GM12892 (cell line): ENCODE measurements around the gene MOV10L1.
"Not testable (repeated sequence)": the region's sequence is repeated elsewhere in the genome, so short reads cannot be mapped to it uniquely, and the experiment has no call there.

Source experiments
- DNase-seq: peaks from one replicate; pipeline ENCODE4 v3.0.0; 2011; ENCODE audit not compliant: insufficient read length
- FAIRE-seq: peaks from 2 replicates; lab custom pipeline; 2011; peaks lifted over from hg19 to GRCh38; lab: Jason Lieb, UNC
- POLR2A ChIP-seq: IDR thresholded peaks from 2 replicates; pipeline ENCODE4 v1.6.1; 2011; ENCODE audit warnings: low read depth, low read length, control low read depth
- POLR2AphosphoS5 ChIP-seq: IDR thresholded peaks from 2 replicates; pipeline ENCODE4 v1.6.1; 2011; ENCODE audit warnings: low read depth, low read length, control low read depth
- TAF1 ChIP-seq: IDR thresholded peaks from 2 replicates; pipeline ENCODE4 v1.6.1; 2011; ENCODE audit warnings: low read depth, mild to moderate bottlenecking, control low read depth, low read length, borderline replicate concordance

Gene MOV10L1

DNA sequence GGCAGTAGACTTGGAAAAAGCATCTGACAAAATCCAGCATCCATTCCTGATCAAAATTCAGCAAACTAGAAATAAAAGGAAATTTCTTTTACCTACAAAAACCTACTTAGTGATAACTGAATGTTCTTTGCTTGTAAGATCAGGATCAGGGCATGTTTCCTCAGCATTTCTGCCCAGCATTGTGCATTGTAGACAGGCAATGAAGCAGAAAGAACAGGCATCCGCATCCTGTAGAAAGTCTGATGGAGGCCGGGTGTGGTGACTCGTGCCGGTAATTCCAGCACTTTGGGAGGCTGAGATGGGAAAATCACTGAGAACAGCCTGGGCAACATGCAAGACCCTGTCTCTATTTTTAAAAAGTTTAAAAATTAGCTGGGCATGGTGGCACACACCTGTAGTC is 48.2 kb downstream of the MOV10L1 start:
- no peak for FAIRE-seq
- DNase-seq, result no peak
- no peak for TF ChIP-seq TAF1

DNA sequence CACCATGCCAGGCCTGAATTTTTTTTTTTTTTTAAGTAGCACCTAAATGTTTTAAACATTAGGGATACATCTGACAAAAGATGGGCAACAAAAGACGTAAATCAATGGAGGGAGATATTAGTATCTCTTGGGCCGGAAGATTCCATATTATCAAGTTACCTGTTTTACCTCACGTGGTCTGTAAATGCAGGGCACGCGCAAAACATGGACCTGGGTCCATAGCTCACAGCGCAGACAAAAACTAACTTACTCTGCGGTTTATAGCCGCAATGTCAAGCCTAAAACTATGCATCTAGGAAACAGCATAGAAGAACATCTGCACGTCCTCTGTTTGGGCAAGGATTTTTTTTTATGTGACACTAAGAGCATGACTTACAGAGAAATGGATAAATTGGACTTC is 49.2 kb downstream of the MOV10L1 start:
- FAIRE-seq, result no peak
- DNase-seq, result no peak
- TF ChIP-seq POLR2AphosphoS5 (no peak), TAF1 (no peak), POLR2A (no peak)

DNA sequence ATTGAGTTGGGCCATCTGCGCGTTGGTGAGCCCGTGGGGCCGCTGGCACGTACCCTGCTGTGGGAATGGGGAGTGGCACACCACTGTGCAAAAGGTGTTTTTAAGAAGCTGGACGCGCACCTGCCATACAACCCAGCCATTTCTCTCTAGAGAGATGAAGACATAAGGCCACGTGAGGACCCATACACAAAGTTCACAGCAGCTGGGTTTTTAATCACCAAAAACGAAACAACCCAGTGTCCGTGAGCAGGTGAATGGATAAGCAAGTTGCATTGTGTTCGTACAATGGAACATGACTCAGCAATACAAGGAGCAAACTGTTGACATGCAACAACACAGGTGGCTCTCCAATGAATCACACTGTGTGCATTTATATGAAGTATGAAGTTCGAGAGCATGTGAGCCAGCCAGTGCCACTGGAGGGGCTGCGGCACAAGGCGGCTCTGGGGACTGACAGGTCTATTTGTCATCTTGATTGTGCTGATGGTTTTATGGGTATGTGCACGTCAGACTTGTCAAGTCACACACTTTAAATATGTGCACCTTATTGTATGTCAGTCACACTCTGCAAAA is 50.1 kb downstream of the MOV10L1 start:
- FAIRE-seq (no peak), DNase-seq (no peak)
- TF ChIP-seq TAF1, result no peak
- no peak for TF ChIP-seq POLR2AphosphoS5
- TF ChIP-seq POLR2A, result no peak

DNA sequence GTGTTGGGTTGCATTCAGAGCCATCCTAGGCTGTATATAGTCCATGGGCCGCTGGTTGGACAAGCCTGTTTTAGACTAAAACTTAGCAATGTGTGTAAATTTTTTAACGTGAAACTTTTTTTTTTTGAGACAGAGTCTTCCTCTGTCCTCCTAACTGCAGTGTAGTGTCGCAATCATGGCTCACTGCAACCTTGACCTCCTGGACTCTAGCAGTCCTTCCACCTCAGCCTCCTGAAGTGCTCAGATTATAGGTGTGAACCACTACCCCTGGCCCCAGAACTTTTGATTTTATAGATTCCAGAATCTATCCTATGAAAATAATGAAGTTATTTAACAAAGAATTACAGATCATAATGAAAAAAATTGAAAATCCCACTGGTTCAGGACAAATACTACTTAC is 50.8 kb downstream of the MOV10L1 start:
- FAIRE-seq, result no peak
- no peak for DNase-seq
- TF ChIP-seq POLR2AphosphoS5 (no peak), POLR2A (no peak), TAF1 (no peak)

DNA sequence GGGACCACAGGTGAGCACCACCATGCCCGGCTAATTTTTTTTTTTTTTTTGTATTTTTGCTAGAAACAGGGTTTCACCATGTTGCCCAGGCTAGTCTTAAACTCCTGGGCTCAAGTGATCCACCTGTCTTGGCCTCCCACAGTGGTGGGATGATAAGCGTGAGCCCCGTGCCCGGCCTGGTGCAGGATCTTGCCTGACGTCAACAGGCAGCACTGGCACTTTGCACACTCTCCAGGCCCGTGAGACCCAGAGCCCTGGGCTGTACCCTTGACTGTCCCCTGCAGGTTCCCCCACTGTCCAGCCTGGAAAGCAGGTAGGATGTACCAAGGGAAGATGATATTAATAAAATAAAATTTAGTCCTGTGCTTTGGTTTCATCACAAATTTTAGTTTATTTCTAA is 51.7 kb downstream of the MOV10L1 start:
- no peak for DNase-seq
- FAIRE-seq, result no peak
- TF ChIP-seq POLR2AphosphoS5, result no peak
- no peak for TF ChIP-seq TAF1
- TF ChIP-seq POLR2A, result no peak

DNA sequence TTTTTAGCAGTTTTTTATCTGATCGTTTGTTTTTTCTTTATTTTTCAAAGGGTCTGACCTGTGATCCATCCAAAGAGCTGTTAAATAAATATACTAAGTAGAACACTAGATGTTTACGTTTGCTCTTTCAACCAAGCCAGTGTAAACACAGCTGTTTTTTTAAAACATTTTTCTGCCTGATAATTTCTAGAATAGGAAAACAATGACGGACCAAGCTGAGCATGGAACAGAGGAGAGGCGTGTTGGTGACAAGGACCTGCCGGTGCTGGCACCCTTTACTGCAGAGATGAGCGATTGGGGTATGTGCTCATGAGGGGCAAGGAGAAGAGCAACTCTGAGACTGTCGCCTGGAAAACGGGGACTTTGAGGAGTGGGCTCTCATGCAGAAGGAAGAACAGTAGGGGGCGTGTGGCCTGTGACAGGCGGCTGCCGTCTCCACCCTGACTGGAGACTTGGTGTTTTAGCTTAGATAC is 52.1 kb downstream of the MOV10L1 start:
- TF ChIP-seq POLR2A, result no peak
- TF ChIP-seq TAF1, result no peak
- no peak for TF ChIP-seq POLR2AphosphoS5
- DNase-seq (no peak), FAIRE-seq (no peak)

DNA sequence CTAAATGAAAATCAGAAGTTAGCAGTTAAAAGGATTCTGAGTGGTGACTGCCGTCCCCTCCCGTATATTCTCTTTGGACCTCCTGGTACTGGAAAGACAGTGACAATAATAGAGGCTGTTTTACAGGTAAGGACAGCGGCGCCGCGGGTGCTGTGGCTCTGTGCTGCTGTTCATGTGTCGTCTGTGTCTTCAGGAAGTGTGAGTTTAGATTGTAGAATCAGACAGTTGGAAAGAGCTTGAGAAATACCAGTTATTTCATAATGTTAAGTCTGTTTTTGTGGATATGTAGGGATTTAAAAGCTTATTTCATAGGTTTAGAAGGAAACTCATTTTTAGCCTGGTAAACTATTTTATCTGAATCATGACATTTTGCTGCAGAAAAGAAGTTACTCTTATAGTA is 53.3 kb downstream of the MOV10L1 start:
- TF ChIP-seq TAF1, result no peak
- TF ChIP-seq POLR2AphosphoS5, result no peak
- TF ChIP-seq POLR2A, result no peak
- FAIRE-seq (no peak), DNase-seq (no peak)

DNA sequence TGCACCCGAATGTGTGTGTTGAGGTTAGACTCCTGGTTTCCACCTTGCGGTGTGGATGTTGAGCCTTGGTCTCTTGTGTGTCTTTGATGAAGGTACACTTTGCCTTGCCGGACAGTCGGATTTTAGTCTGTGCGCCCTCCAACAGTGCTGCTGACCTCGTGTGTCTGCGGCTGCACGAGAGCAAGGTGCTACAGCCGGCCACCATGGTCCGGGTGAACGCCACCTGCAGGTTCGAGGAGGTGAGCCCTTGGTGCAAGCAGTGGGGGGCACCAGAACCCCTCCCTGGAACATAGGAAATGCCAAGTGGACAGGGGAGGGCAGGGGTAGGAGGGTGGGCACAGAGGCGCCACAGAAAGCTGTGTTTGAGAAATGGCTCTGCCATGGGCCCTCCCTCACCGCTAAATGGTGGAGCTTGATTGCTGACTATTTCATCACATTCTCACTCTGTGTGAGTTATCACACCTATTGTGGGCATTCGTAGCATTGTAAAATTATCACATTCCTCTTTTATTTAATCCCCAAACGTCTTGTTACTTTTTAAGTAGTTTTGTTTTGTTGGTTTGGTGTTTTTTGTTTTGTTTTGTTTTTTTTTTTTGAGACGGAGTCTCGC is 54.3 kb downstream of the MOV10L1 start:
- no peak for TF ChIP-seq POLR2AphosphoS5
- no peak for TF ChIP-seq TAF1
- no peak for TF ChIP-seq POLR2A
- no peak for DNase-seq
- FAIRE-seq, result no peak

DNA sequence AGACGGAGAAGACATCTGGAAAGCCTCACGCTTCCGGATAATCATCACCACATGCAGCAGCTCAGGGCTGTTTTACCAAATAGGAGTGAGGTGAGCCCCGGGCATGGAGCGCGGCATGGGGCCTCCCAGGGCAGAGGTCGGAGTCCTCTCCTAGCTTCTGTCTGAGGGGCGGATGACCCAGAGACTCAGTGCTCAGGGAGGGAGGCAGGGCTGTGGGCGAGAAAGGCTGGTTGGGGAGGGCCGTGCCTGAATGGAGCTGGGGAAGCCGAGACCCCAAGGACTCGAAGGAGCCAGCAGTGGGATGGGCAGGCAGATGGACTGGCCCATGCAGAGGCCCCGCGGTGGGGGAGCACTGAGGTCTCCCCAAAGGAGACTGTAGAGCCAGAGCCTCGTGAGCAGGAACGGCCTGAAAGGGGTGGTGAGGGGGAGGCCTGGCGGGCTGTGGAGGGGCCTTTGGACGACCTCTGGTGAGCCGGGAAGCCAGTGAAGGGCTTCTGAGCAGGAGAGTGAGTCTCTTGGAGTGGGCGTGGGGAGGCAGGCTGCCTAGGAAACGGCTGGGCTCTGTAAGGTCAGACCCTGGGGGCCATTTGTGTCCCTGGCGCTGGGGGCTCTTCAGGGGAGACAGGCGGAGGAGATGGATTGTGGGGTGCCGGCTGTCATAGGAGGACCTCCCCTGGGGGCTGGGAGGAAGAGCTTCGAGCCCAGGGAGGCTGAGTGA is 56.1 kb downstream of the MOV10L1 start:
- FAIRE-seq (no peak), DNase-seq (no peak)
- TF ChIP-seq TAF1 (no peak), POLR2A (no peak), POLR2AphosphoS5 (no peak)

DNA sequence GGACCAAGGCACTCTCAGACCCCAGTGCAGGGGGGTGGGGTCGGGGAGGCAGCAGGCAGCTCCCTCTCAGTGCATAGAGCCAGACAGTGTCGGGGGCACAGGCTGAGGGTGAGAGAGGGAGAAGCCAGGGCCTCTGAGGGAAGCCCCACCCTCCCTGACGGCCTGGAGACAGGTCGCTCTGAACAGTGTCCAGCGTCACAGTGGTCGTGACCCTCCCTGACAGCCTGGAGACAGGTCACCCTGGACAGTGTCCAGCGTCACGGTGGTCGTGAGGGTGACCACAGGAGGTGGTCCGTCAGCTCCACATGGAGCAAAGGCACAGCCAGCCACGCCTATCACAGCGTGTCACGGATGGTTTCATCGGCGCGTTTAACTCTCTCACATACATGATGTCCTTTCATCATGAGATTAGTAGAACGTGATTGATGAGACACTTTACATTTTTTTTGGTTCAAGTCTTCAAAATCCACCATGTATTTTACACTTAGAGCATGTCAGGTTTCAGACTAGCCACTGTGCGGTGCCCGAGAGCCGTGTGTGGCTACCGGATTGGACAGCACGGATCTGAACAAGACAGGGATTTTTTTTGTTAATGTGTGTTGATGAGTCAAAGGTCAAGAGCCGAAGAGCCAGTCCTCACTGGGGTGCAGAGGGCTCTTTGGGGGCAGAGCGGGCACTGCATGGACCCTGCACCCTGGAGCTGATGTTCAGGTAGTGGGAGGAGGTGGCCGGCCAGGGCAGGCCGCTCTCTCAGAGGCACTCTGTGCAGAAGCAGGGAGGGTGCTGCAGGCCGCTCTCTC is 56.8 kb downstream of the MOV10L1 start:
- TF ChIP-seq POLR2A (no peak), POLR2AphosphoS5 (no peak), TAF1 (no peak)
- no peak for FAIRE-seq
- DNase-seq, result no peak

DNA sequence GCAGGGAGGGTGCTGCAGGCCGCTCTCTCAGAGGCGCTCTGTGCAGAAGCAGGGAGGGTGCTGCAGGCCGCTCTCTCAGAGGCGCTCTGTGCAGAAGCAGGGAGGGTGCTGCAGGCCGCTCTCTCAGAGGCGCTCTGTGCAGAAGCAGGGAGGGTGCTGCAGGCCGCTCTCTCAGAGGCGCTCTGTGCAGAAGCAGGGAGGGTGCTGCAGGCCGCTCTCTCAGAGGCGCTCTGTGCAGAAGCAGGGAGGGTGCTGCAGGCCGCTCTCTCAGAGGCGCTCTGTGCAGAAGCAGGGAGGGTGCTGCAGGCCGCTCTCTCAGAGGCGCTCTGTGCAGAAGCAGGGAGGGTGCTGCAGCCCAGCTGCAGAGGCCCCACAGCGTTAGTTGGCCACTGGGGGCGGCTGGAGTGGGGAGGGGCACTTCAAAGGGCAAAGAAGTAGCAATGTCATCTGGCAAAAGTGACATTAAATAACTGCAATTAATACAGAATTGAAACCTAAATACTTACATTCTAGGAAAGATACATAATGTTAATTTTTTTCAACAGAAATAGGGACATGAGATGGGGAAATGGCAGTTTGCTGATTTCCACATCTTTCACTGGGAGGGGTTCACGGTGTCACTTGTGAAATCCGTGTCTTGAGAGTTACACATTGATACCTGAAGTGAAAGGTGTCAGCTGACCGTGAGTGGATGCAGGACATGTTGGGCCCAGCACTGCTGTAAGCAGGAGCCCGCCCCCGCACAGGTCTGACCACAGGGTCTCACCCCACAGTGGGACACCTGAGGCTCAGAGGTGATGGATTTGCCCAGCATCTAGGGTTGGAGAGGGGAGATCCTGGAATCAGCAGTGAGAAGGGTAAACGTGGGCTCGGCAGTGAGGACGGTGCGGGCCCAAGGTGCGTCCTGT is 57.7 kb downstream of the MOV10L1 start:
- FAIRE-seq, DNase-seq: not testable (repeated sequence)
